CD8-positive, alpha-beta memory T cell (primary cell): ENCODE measurements around the gene GALM. TPM values are rescaled to one million over a fixed set of nuclear protein-coding genes. Genes with fewer than 3 reads are reported as not detected.
"Not testable (repeated sequence)": the region's sequence is repeated elsewhere in the genome, so short reads cannot be mapped to it uniquely, and the experiment has no call there.

Experiments used
- CTCF ChIA-PET: fragments of 350-600 bp; sonication (Branson Sonifier 250); formaldehyde crosslinking; loops from one replicate; lab custom pipeline; 2021; ENCODE audit warnings: antibody characterized with exemption; lab: Charles Lee
- POLR2A ChIA-PET: fragments of 350-600 bp; sonication (Branson Sonifier 250); formaldehyde crosslinking; loops from one replicate; lab custom pipeline; 2021; ENCODE audit warnings: antibody characterized with exemption; lab: Charles Lee
- DNase-seq, 5 donors: peaks; one replicate each; pipeline versions ENCODE4 v3.0.0 to v3.0.0-alpha.2; 2020 to 2022; ENCODE audit warnings: mixed read lengths in 1 of 5
- H3K27ac ChIP-seq: one replicate; pipeline ENCODE4 v1.7.0; 2013; ENCODE audit warnings: low read depth, mild to moderate bottlenecking, low read length, moderate library complexity
- H3K27me3 ChIP-seq: 2 replicates; pipeline ENCODE4 v1.7.0; 2013; ENCODE audit warnings: low read length, mild to moderate bottlenecking; ENCODE audit not compliant: insufficient read depth, poor library complexity, severe bottlenecking
- H3K36me3 ChIP-seq: 2 replicates; pipeline ENCODE4 v1.7.0; 2013; ENCODE audit warnings: mild to moderate bottlenecking, low read length, moderate library complexity; ENCODE audit not compliant: insufficient read depth
- H3K4me1 ChIP-seq: 2 replicates; pipeline ENCODE4 v1.7.0; 2013; ENCODE audit warnings: mild to moderate bottlenecking, low read length, moderate library complexity; ENCODE audit not compliant: insufficient read depth
- H3K4me3 ChIP-seq: 2 replicates; pipeline ENCODE4 v1.7.0; 2013; ENCODE audit warnings: mild to moderate bottlenecking, low read length
- H3K9me3 ChIP-seq: 2 replicates; pipeline ENCODE4 v1.7.0; 2013; ENCODE audit warnings: mild to moderate bottlenecking, low read length
- H3K27ac Mint-ChIP-seq, 8 donors: one replicate each; pipeline ENCODE4 v1.8.0; 2020 to 2021; ENCODE audit warnings: mixed read lengths in 8 of 8, mild to moderate bottlenecking in 6 of 8, inconsistent platforms in 3 of 8, moderate library complexity in 3 of 8
- H3K27me3 Mint-ChIP-seq, 2 donors: one replicate each; pipeline ENCODE4 v1.8.0; 2020 to 2021; ENCODE audit warnings: mixed read lengths in 2 of 2, mild to moderate bottlenecking in 1 of 2, moderate library complexity in 1 of 2
- H3K36me3 Mint-ChIP-seq, 3 donors: one replicate each; pipeline ENCODE4 v1.8.0; 2020 to 2021; ENCODE audit warnings: mixed read lengths in 3 of 3, inconsistent platforms in 1 of 3, mild to moderate bottlenecking in 1 of 3
- H3K4me1 Mint-ChIP-seq, 3 donors: one replicate each; pipeline ENCODE4 v1.8.0; 2020 to 2021; ENCODE audit warnings: mixed read lengths in 3 of 3, inconsistent platforms in 1 of 3, mild to moderate bottlenecking in 1 of 3
- H3K4me3 Mint-ChIP-seq, 7 donors: one replicate each; pipeline ENCODE4 v1.8.0; 2020 to 2021; ENCODE audit warnings: mixed read lengths in 7 of 7, mild to moderate bottlenecking in 6 of 7, moderate library complexity in 4 of 7, inconsistent platforms in 2 of 7
- H3K9me3 Mint-ChIP-seq, 5 donors: one replicate each; pipeline ENCODE4 v1.8.0; 2020 to 2022; ENCODE audit warnings: mixed read lengths in 5 of 5, mild to moderate bottlenecking in 3 of 5, moderate library complexity in 2 of 5, inconsistent platforms in 1 of 5
- polyA plus RNA-seq: library from polyadenylated mRNA; unstranded; fragments of 300-500 nt; fragmentation: Illumina TruSeq; gene quantifications from one replicate; pipeline ENCODE4 v1.2.3, GENCODE V29; 2021
- total RNA-seq, 2 experiments: library from RNA; stranded (reverse); gene quantifications; one replicate each; pipeline ENCODE4 v1.2.3, GENCODE V29; 2021

Gene GALM
- total and polyA plus RNA-seq, 3 experiments from 2014 or later, result 51.4 to 109 (median 107) TPM

DNA sequence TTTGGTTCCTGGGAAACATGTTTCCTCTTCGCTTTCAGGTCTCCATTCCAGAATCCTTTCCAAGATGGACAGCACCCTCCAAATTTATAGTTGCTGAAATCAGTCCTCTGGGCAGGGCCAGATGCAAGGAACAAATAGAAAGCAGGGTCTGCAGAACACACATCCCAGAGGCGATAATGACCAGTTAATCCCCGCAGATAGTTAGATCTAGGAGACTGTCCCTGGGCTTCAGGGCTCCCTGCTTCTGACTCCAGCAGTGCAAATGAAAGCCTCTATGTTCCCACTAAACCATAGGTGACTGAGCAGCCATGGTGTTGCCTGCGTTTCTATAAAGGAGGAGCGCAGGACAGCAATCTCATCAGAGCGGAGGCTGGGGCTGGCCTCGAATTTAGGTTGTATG, 46.5 kb downstream of the GALM start:
- CTCF ChIA-PET, result no interaction called here
- H3K36me3 Mint-ChIP-seq, result peaks cover 9 to 50% (median 11%) of the 10 kb centered on the region in 3 donors
- H3K4me1 ChIP-seq, result peaks cover 30% of the 10 kb centered on the region

DNA sequence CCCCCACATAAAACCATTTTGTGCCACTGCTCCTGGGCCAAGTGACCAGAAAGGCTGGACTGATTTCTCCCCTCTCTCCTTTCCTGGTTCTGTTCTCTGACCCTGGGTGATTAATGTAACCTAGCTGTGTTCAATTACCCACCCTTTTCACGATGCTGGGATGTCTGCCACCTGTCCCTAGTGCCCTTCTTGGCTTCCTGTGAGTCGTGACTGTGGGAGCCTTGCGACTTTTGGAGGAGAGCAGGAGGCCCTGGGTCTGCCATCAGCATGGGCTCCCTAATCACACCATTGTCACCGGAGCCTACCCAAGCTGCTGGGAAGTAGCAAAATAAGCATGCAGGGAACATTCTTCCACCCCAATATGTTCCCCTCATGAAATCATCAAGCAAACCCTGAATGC, 47.0 kb downstream of the GALM start:
- no peak overlapping the region for H3K4me3 Mint-ChIP-seq
- peaks cover 30% of the 10 kb centered on the region for H3K4me1 ChIP-seq
- H3K27me3 Mint-ChIP-seq, result no peaks in the 10 kb centered on the region
- no peak for DNase-seq
- peaks cover 0 to 3% (median 0%) of the 10 kb centered on the region in 5 donors for H3K9me3 Mint-ChIP-seq
- H3K4me1 Mint-ChIP-seq, result peaks cover 53 to 80% (median 71%) of the 10 kb centered on the region in 3 donors
- no peak overlapping the region for H3K27ac ChIP-seq
- peaks cover 9 to 54% (median 11%) of the 10 kb centered on the region in 3 donors for H3K36me3 Mint-ChIP-seq
- no peak overlapping the region for H3K4me3 ChIP-seq
- no peaks in the 10 kb centered on the region for H3K27me3 ChIP-seq
- ChIA-PET CTCF (interaction anchor here (1.4 to 1.5 kb wide), 3 partner anchors 9 to 109 kb away, joined by 3 to 6 read pairs (median 6); no protein-coding TSS in a partner anchor), POLR2A (no interaction called here)
- no peaks in the 10 kb centered on the region for H3K9me3 ChIP-seq
- peaks cover 4% of the 10 kb centered on the region for H3K36me3 ChIP-seq
- peak overlapping the region; percentile 46 to 99 (median 82) for H3K27ac Mint-ChIP-seq

More for the DNA sequence above, 46.5 kb downstream of the GALM start:
- Mint-ChIP-seq H3K27ac (peak overlapping the region; percentile 19 to 99 (median 68)), H3K4me1 (peaks cover 55 to 85% (median 73%) of the 10 kb centered on the region in 3 donors), H3K27me3 (no peaks in the 10 kb centered on the region), H3K9me3 (peaks cover 0 to 3% (median 0%) of the 10 kb centered on the region in 5 donors), H3K4me3 (no peak overlapping the region)
- H3K27me3 ChIP-seq, result no peaks in the 10 kb centered on the region
- POLR2A ChIA-PET, result no interaction called here
- no peak overlapping the region for H3K4me3 ChIP-seq
- no peak for DNase-seq
- no peak overlapping the region for H3K27ac ChIP-seq
- no peaks in the 10 kb centered on the region for H3K9me3 ChIP-seq
- peaks cover 4% of the 10 kb centered on the region for H3K36me3 ChIP-seq

DNA sequence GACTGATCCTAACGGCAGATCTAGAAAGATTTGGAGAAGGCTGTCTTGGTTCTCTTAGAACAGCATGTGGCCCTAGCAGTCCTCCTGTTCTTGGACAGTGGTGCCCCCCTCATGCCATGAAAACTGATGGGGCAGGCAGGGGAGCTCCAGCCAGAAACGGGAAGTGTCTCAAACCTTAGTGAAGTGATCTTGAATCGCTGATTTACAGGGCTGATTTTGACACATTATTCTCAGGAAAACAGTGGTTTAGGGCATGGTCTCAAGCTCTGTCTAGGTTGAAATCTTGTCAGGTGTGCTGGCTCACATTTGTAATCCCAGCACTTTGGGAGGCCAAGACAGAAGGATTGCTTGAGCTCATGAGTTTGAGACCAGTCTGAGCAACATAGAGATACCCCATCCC, 47.4 kb downstream of the GALM start:
- Mint-ChIP-seq H3K27ac (peak overlapping the region; percentile 51 to 99 (median 82)), H3K27me3 (no peaks in the 10 kb centered on the region), H3K4me3 (no peak overlapping the region), H3K9me3 (peaks cover 0 to 3% (median 0%) of the 10 kb centered on the region in 5 donors), H3K36me3 (peaks cover 9 to 56% (median 11%) of the 10 kb centered on the region in 3 donors), H3K4me1 (peaks cover 52 to 79% (median 68%) of the 10 kb centered on the region in 3 donors)
- no peak for DNase-seq
- Histone ChIP-seq H3K27me3 (no peaks in the 10 kb centered on the region), H3K27ac (no peak overlapping the region), H3K36me3 (peaks cover 4% of the 10 kb centered on the region), H3K9me3 (no peaks in the 10 kb centered on the region), H3K4me1 (peaks cover 29% of the 10 kb centered on the region), H3K4me3 (no peak overlapping the region)
- ChIA-PET POLR2A (interaction anchor here (0.5 to 0.6 kb wide), 2 partner anchors 11 to 138 kb away, joined by 5 to 6 read pairs; no protein-coding TSS in a partner anchor), CTCF (interaction anchor here (0.7 to 1.5 kb wide), 5 partner anchors 10 to 131 kb away, joined by 3 to 6 read pairs (median 3); no protein-coding TSS in a partner anchor)

DNA sequence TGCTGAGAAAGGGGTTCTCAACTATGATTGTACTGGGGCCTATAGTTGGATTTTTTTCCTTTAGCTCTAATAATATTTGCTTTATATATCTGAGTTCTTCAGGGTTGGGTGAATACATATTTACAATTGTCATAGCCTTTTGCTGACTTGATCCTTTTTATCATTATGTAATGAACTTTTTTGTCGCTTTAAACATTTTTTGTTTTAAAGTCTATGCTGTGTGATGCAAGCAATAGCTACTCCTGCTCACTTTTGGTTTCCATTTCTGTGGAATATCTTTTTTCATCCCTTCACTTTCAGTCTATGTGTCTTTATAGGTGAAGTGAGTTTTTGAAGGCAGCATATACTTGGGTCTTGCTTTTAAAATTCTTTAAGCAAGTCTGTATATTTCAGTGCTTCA, 49.0 kb downstream of the GALM start:
- DNase-seq, POLR2A ChIA-PET, H3K9me3 Mint-ChIP-seq, H3K27ac ChIP-seq, H3K4me3 ChIP-seq, H3K9me3 ChIP-seq, H3K36me3 ChIP-seq, H3K27me3 ChIP-seq, H3K27me3 Mint-ChIP-seq, H3K4me3 Mint-ChIP-seq: not testable (repeated sequence)
- Mint-ChIP-seq H3K36me3 (peaks cover 9 to 59% (median 13%) of the 10 kb centered on the region in 3 donors), H3K4me1 (peaks cover 36 to 67% (median 52%) of the 10 kb centered on the region in 3 donors), H3K27ac (peak overlapping the region in 7 of 8 donors; percentile 26 to 99 (median 60))
- peaks cover 13% of the 10 kb centered on the region for H3K4me1 ChIP-seq
- CTCF ChIA-PET, result interaction anchor here (1.0 kb wide), 1 partner anchor 11 kb away, joined by 5 read pairs; no protein-coding TSS in a partner anchor

DNA sequence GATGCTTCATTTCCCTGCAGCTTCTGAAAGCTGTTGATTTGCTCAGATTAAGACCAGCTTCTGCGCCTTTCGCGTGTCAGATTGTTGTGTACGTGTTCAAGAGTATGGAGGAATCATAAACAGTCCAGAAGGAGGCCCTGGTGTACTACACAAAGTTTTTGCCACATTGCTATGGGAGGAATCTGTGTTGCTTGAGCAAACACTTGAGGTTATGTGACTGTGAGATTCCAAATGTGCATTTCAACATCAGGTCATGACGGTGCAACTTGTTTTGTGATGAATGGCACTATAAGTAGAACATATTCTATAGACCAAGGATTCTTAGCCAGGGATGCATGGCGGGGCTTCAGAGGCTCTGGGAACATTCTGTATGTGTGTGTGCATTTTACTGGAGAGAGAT, 50.3 kb downstream of the GALM start:
- Histone ChIP-seq H3K4me1 (peaks cover 9% of the 10 kb centered on the region), H3K27me3 (no peaks in the 10 kb centered on the region), H3K4me3 (no peak overlapping the region), H3K36me3 (peaks cover 4% of the 10 kb centered on the region), H3K27ac (no peak overlapping the region), H3K9me3 (no peaks in the 10 kb centered on the region)
- H3K36me3 Mint-ChIP-seq, result peaks cover 18 to 65% (median 20%) of the 10 kb centered on the region in 3 donors
- peak overlapping the region; percentile 0 to 63 (median 48) for H3K27ac Mint-ChIP-seq
- no peak for DNase-seq
- H3K9me3 Mint-ChIP-seq, result peaks cover 0 to 5% (median 0%) of the 10 kb centered on the region in 5 donors
- CTCF ChIA-PET, result interaction anchor here (1.0 to 2.9 kb wide), 4 partner anchors 10 to 134 kb away, joined by 3 to 7 read pairs (median 4); no protein-coding TSS in a partner anchor
- no peak overlapping the region for H3K4me3 Mint-ChIP-seq
- POLR2A ChIA-PET, result no interaction called here
- H3K4me1 Mint-ChIP-seq, result peaks cover 39 to 68% (median 53%) of the 10 kb centered on the region in 3 donors
- no peaks in the 10 kb centered on the region for H3K27me3 Mint-ChIP-seq

DNA sequence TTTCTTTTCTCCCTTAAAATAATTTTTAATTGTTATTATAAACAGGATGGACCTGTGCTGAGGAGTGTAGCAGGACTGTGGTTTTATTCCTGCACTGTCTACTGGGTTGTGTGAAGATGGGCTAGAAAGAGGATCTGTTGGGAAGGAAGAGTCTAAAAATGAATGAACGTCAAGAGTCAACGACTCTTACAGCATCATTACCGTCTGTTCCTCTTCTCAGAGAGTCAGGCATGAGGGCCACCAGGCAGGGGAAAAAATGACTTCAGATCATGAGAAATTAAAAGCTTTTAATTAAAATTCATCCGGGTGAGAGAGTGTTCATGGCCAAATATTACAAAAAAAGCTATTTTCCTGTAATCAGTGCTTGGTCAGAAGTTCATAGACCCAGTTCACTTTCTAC, 52.7 kb downstream of the GALM start:
- no peak for DNase-seq
- no peaks in the 10 kb centered on the region for H3K27me3 ChIP-seq
- H3K4me3 ChIP-seq, result no peak overlapping the region
- Mint-ChIP-seq H3K27me3 (no peaks in the 10 kb centered on the region), H3K4me1 (peaks cover 44 to 68% (median 61%) of the 10 kb centered on the region in 3 donors), H3K9me3 (peaks cover 0 to 5% (median 0%) of the 10 kb centered on the region in 5 donors), H3K4me3 (no peak overlapping the region), H3K36me3 (peaks cover 16 to 51% (median 16%) of the 10 kb centered on the region in 3 donors), H3K27ac (peak overlapping the region in 3 of 8 donors; percentile 45 to 86 (median 71))
- no peaks in the 10 kb centered on the region for H3K9me3 ChIP-seq
- ChIA-PET CTCF (interaction anchor here (0.7 to 2.9 kb wide), 5 partner anchors 14 to 171 kb away, joined by 3 to 7 read pairs (median 4); no protein-coding TSS in a partner anchor), POLR2A (no interaction called here)
- H3K4me1 ChIP-seq, result peaks cover 19% of the 10 kb centered on the region
- H3K27ac ChIP-seq, result no peak overlapping the region
- H3K36me3 ChIP-seq, result no peaks in the 10 kb centered on the region

DNA sequence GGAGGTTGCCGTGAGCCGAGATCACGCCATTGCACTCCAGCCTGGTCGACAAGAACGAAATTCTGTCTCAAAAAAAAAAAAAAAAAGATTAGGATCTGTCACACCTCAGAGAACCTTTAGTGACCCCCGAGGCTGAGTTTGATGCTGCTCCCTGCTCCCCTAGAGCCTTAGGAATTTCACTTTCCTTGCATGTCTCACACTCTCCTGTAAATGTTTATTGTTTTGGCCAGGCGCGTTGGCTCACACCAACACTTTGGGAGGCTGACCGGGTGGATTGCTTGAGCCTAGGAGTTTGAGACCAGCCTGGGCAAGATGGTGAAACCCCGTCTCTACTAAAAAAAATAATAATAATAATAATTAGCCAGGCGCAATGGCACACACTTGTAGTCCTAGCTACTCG, 53.8 kb downstream of the GALM start:
- H3K9me3 ChIP-seq, result no peaks in the 10 kb centered on the region
- no peak overlapping the region for H3K27ac ChIP-seq
- H3K4me3 ChIP-seq, result no peak overlapping the region
- ChIA-PET POLR2A (no interaction called here), CTCF (interaction anchor here (1.2 to 7.7 kb wide), 3 partner anchors 15 to 139 kb away, joined by 3 to 128 read pairs (median 6); no protein-coding TSS in a partner anchor)
- H3K4me1 ChIP-seq, result peaks cover 19% of the 10 kb centered on the region
- Mint-ChIP-seq H3K4me1 (peaks cover 42 to 69% (median 62%) of the 10 kb centered on the region in 3 donors), H3K27me3 (no peaks in the 10 kb centered on the region), H3K27ac (no peak overlapping the region), H3K9me3 (peaks cover 0 to 5% (median 0%) of the 10 kb centered on the region in 5 donors), H3K4me3 (no peak overlapping the region), H3K36me3 (peaks cover 13 to 52% (median 16%) of the 10 kb centered on the region in 3 donors)
- no peak for DNase-seq
- H3K27me3 ChIP-seq, result no peaks in the 10 kb centered on the region
- no peaks in the 10 kb centered on the region for H3K36me3 ChIP-seq
